BE2C (cell line): Measurements from ENCODE around the gene ST14.

Source experiments
- DNase-seq: peaks from one replicate; pipeline ENCODE4 v3.0.0-alpha.2; 2020
- H3K27me3 ChIP-seq: fragments of 250-450 bp; sonication (Bioruptor Pico); 2 replicates; pipeline ENCODE4 v1.5.1; 2020; ENCODE audit warnings: mild to moderate bottlenecking
- H3K36me3 ChIP-seq: fragments of 250-450 bp; sonication (Bioruptor Pico); 2 replicates; pipeline ENCODE4 v1.5.1; 2020; ENCODE audit warnings: mild to moderate bottlenecking
- H3K4me1 ChIP-seq: fragments of 250-450 bp; sonication (Bioruptor Pico); 2 replicates; pipeline ENCODE4 v1.5.1; 2020
- H3K4me3 ChIP-seq: 2 replicates; pipeline ENCODE4 v1.5.1; 2011; ENCODE audit warnings: low read depth, low read length
- H3K9me3 ChIP-seq: fragments of 250-450 bp; sonication (Bioruptor Pico); 2 replicates; pipeline ENCODE4 v1.5.1; 2020
- TF ChIP-seq, protein P1 (sequence below): IDR thresholded peaks from 2 replicates; pipeline ENCODE4 v1.5.1; 2012; ENCODE audit warnings: mild to moderate bottlenecking, low read depth, low read length

Gene ST14

GRCh38 chr11:130115218-130115617, 44.4 kb upstream of the ST14 start:
- Histone ChIP-seq H3K36me3 (peaks cover 13% of the 10 kb centered on the region), H3K4me3 (no peak overlapping the region), H3K4me1 (no peaks in the 10 kb centered on the region)

GRCh38 chr11:130118165-130118564, 41.4 kb upstream of the ST14 start:
- TF ChIP-seq, protein P1, sequence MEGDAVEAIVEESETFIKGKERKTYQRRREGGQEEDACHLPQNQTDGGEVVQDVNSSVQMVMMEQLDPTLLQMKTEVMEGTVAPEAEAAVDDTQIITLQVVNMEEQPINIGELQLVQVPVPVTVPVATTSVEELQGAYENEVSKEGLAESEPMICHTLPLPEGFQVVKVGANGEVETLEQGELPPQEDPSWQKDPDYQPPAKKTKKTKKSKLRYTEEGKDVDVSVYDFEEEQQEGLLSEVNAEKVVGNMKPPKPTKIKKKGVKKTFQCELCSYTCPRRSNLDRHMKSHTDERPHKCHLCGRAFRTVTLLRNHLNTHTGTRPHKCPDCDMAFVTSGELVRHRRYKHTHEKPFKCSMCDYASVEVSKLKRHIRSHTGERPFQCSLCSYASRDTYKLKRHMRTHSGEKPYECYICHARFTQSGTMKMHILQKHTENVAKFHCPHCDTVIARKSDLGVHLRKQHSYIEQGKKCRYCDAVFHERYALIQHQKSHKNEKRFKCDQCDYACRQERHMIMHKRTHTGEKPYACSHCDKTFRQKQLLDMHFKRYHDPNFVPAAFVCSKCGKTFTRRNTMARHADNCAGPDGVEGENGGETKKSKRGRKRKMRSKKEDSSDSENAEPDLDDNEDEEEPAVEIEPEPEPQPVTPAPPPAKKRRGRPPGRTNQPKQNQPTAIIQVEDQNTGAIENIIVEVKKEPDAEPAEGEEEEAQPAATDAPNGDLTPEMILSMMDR, result no peak
- Histone ChIP-seq H3K9me3 (no peaks in the 10 kb centered on the region), H3K36me3 (peaks cover 16% of the 10 kb centered on the region), H3K4me3 (no peak overlapping the region), H3K27me3 (no peaks in the 10 kb centered on the region), H3K4me1 (no peaks in the 10 kb centered on the region)
- no peak for DNase-seq

More at GRCh38 chr11:130115218-130115617, 44.4 kb upstream of the ST14 start:
- H3K27me3 ChIP-seq, result no peaks in the 10 kb centered on the region
- H3K9me3 ChIP-seq, result no peaks in the 10 kb centered on the region
- TF ChIP-seq, protein P1, result no peak
- no peak for DNase-seq

DNA sequence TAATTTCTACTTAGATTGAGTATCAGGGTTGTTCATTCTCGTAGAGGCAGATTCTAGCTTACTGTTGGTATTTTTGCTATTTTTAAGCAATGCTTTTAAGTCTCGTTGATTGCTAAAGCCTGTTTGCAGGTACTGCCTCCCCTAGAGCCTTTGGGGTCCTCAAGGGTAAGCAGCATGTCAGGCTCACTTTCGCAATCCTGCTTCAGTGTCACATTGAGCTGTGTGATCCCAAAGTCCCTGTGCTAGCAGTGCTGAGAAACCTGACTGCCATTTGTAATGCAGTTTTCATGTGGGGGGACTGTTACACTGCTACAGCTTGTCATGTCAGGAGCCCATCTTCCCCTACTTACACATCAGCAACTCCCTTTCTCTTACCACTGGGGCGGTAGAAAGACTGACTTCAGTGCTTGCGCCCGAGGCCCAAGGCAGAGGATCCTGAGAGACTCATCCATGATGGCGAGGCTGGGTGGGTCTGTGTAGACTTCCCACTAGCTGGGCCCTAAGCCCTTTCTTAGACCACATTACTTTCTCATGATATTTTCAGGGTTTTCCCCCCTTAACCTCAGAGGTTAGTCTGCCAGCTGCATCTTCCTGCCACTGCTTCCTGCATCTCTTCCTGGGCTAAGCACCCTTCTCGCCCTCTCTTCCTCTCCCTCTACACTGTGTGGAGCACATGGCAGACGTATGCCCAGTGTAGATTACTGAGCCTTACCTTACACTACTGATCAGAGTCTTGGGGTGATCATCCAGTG, 40.8 kb upstream of the ST14 start:
- H3K9me3 ChIP-seq, result no peaks in the 10 kb centered on the region
- H3K36me3 ChIP-seq, result peaks cover 22% of the 10 kb centered on the region
- DNase-seq, result no peak
- H3K4me3 ChIP-seq, result no peak overlapping the region
- no peaks in the 10 kb centered on the region for H3K4me1 ChIP-seq
- H3K27me3 ChIP-seq, result no peaks in the 10 kb centered on the region
- TF ChIP-seq, protein P1, result no peak

DNA sequence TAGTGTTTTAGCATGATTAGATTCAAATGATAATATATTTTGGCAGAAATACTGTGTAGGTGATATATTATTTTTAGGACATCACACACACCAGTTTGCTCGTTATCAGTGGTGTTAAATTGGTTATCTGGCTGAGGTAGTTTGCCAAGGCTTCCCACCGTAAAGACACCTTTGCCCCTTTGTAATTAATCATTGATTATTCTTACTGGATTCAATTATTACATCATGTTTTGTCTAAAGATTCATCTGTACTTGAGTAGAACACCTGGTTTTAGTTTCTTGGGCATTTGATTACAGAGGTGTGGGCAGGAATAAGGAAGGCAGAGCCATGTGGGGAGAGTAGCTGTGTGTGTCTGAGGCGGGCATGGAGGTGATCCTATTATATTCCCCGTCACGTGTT, 39.5 kb upstream of the ST14 start:
- no peaks in the 10 kb centered on the region for H3K4me1 ChIP-seq
- H3K27me3 ChIP-seq, result no peaks in the 10 kb centered on the region
- H3K9me3 ChIP-seq, result no peaks in the 10 kb centered on the region
- TF ChIP-seq, protein P1, result no peak
- H3K4me3 ChIP-seq, result no peak overlapping the region
- peaks cover 34% of the 10 kb centered on the region for H3K36me3 ChIP-seq
- DNase-seq, result no peak

- no peaks in the 10 kb centered on the region for H3K27me3 ChIP-seq
- TF ChIP-seq, protein P1, result no peak
- H3K36me3 ChIP-seq, result peaks cover 39% of the 10 kb centered on the region
- no peak overlapping the region for H3K4me3 ChIP-seq
- DNase-seq, result no peak
- no peaks in the 10 kb centered on the region for H3K9me3 ChIP-seq
- H3K4me1 ChIP-seq, result 0 out of 2 replicates have a peak, but pooled peaks cover 1% of the 10 kb centered on the region
Measured at GRCh38 chr11:130121445-130121978, 38.1 kb upstream of the ST14 start.

DNA sequence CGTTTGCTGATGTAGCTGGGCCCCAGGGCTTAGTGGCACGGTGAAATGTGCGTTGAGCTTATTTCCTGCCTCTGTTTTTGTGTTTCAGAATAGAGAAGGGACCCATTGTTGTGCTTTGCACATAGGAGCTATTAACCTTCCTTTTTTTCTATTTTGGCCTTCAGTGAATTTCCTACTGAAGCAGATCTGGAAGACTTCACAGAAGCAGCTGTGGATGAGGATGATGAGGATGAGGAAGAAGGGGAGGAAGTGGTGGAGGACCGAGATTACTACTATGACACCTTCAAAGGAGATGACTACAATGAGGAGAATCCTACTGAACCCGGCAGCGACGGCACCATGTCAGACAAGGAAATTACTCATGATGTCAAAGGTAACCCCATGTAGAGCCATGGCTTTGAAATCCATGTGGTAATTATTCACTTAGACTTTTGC, 37.4 kb upstream of the ST14 start:
- H3K36me3 ChIP-seq, result peaks cover 39% of the 10 kb centered on the region
- TF ChIP-seq, protein P1, result no peak
- H3K9me3 ChIP-seq, result no peaks in the 10 kb centered on the region
- H3K4me3 ChIP-seq, result no peak overlapping the region
- no peak for DNase-seq
- H3K4me1 ChIP-seq, result 0 out of 2 replicates have a peak, but pooled peaks cover 4% of the 10 kb centered on the region
- no peaks in the 10 kb centered on the region for H3K27me3 ChIP-seq
